Stimulated activated CD8-positive, alpha-beta memory T cell treated with anti-CD3 and anti-CD28 coated beads, Interleukin-7, amount 100 ng/mL, for 4 hours (primary cell): ENCODE measurements around the gene PRR5.
A peak's percentile ranks its signal among the peaks of the same experiment; 100 is the strongest.

Experiments used
- DNase-seq, 2 donors: peaks; one replicate each; pipeline ENCODE4 v3.0.0-alpha.2; 2020; ENCODE audit warnings: low read depth in 2 of 2

The PRR5 gene

DNA sequence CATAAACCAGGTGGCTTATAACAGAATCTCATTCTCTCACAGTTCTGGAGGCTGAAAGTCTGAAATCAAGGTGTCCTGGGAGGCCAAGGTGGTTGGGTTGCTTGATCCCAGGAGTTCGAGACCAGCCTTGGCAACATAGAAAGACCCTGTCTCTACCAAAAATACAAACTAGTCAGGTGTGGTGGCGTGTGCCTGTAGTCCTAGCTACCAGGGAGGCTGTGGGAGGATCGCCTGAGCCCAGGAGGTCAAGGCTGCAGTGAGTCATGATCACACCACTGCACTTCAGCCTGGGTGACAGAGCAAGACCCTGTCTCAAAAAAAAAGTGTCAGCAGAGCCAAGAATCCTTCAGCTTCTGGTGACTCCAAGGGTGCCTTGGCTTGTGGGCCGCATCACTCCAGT is 8.9 kb upstream of the PRR5 start:
- no peak for DNase-seq

DNA sequence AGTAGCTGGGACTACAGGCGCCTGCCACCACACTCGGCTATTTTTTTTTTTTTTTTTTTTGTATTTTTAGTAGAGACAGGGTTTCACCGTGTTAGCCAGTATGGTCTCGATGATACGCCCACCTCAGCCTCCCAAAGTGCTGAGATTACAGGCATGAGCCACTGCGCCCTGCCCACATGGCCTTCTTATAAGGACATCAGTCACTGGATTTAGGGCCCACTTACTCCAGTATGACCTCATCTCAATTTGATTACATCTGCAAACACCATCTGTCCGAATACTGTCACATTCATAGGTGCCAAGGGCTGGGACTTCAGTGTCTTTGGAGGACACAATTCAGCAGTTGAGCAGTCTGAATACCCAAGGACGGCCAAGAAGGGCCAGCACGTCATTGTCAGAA is 8.2 kb upstream of the PRR5 start:
- no peak for DNase-seq

DNA sequence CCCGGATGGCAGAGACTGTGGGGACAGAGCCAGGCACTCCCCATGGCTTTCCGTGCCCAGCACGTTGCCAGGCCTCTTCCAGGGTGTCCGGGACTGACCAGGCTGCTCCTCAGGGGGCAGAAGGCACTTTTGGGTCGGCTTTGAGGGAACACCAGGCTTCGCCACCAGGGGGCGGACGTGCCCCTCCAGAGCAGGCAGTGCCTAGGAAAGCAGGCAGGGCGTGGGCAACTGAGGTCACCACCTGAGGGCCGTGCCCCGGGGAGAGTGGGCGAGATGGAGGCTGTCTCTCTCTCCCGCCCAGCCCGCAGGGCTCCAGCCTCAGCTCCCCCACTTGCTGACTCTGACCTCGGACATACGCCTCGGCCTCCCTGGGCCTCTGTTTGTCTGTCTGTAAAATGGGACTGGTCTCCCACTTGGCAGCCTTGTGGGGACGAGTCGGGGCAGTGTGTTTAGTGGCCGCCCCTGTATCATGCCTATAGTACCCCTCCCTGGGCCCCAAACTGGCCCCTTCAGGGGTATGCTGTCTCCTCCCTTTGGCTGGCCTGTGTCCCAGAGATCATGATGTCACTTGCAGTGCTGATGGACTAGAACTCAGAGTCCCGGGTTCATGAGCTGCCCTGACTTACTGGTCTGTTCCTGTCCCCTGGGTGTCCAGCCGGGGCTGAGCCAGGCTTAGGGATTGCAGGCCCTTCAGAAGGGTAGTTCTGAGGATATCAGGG is 4.4 kb upstream of the PRR5 start:
- DNase-seq = peak; percentile 76 to 77

DNA sequence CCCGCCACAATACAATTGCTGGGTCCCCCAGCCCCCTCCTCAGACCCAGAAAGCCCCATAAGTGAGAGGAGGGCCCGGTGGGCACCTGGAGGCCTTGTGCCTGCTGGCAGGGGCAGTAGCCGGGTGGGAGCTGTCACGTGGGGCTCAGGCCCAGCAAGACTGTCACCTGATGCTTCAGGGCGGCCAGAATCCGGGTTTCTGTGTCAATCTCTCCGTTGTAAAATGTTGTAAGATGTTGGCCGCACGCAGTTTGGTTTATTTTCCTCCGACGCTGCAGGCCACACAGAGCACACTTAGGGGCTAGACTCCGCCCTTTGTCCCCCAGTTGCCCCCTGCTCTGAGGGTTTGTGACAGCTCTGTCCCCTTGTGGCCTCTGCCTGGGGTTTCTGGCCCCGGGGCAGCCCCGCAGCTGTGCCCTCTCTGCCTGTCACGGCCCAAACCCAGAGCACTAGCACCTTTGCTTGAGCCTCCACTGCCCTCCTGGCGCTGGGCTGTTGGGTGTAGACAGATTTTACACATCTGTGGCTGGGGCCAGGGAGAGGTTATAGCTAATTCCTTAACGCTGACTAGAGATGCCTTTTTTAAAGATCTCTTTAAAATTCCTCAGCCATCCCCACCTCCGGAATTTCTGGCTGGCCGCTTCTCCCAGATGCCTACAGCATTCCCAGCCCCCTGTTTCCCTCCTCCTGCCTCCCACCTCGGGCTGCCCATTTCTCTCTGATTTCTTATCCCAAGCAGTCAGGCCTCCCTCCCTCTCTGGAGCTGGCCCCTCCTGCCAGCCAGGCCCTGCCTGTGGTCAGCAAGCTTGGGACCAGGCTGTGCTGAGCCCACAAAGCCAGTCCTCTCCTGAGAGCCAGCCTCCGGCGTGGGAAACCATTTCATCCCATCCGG is 3.2 kb upstream of the PRR5 start:
- no peak for DNase-seq

DNA sequence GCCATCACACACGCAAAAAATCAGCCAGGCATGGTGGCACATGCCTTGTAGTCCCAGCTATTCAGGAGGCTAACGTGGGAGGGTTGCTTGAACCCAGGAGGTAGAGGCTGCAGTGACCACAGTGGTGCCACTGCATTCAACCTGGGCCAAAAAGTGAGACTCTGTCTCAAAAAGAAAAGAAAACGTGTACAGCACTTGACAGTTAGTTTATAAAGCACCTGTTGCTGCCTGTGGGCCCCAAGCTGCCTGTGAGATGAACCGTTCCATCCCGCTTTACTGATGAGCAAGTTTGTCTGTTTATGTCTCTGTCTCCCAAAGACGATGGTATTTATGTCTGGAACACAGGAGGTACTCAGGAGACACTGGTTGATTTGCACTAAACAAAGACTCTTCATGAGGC is 1.5 kb upstream of the PRR5 start:
- no peak for DNase-seq

DNA sequence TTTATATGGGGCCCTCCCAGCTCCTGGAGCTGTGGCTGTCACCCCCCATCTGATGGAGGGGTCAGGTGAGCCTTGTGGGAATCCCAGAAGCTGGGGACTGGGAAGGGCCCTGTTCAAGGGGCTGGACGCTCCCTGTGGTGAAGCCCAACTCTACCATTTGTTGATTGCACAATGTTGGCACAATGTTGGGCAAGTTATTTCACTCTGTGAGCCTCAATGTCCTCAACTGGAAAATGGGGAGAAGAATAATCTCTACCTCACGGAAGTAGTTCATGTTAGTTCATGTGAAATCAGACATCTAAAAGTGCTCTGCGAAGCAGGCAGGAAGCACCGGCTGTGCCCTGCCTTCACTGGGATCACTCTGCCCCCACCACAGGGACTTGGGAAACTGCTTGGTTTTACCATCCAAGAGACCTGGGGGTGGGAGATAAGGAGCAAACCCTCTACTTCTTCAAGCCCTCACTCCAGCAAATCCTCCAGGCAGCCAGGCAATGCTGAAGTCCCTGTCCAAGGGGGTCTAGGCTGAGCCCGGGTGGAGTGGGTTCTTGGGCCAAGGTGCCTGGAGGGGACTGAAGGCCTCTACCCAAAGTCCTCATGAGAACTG is 715 bp upstream of the PRR5 start:
- DNase-seq = no peak

DNA sequence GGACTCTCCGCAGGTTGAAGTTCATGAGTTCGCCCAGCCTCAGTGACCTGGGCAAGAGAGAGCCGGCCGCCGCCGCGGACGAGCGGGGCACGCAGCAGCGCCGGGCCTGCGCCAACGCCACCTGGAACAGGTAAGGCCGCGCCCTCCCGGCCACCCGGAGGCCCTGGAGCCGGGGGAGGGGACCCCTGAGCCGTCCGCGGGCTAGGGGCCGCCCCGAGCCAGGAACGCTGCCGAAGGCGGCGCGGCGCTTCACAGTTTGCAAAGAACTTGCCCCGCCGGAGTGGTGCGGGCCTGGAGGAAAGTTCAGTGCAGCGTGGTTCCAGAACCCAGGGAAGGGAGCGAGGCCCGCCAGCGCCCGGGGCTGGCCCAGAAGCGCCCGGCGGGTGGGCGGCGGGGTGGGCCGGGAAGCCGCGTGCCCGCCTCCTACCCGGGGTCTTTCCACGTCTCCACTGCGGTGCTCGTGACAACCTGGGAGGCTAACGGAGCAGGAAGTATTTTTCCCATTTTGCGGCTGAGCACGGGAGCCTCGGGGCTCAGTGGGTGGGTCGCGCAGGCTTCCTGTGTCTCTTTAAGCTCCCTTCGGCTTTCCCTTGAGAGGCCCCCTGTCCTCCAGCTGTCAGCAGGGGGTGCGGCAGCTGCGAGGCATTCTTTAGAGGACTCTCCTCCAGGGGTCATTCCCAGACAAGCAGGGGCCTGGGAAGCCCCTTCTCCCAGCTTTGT is 635 bp downstream of the PRR5 start:
- DNase-seq = peak in 1 of 2 donors; percentile 24

DNA sequence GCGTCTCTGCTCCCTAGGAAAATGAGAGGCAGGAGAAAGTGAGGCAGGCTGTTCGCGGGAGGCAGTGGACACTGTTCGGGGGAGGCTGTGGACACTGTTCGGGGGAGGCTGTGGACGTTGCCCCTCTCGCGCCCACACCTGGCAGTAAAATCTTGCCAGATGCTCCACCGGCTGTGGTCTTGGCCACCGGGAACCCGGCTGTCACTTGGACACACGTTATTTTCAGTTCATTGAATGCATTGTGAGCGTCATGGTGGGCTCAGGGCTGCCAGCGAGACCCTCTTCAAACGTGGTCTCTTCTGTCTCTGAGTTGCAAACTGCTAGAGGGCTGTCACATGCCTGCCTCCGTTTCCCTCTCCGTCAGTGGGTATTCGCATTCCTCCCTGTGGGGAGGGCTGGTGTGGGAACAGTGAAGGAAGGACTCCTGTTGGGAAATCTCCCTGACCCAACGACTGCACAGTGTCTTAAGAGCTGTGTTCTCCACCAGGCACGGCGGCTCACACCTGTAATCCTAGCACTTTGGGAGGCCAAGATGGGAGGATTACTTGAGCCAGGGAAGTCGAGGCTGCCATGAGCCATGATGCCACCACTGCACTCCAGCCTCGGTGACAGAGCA is 1.4 kb downstream of the PRR5 start:
- no peak for DNase-seq

DNA sequence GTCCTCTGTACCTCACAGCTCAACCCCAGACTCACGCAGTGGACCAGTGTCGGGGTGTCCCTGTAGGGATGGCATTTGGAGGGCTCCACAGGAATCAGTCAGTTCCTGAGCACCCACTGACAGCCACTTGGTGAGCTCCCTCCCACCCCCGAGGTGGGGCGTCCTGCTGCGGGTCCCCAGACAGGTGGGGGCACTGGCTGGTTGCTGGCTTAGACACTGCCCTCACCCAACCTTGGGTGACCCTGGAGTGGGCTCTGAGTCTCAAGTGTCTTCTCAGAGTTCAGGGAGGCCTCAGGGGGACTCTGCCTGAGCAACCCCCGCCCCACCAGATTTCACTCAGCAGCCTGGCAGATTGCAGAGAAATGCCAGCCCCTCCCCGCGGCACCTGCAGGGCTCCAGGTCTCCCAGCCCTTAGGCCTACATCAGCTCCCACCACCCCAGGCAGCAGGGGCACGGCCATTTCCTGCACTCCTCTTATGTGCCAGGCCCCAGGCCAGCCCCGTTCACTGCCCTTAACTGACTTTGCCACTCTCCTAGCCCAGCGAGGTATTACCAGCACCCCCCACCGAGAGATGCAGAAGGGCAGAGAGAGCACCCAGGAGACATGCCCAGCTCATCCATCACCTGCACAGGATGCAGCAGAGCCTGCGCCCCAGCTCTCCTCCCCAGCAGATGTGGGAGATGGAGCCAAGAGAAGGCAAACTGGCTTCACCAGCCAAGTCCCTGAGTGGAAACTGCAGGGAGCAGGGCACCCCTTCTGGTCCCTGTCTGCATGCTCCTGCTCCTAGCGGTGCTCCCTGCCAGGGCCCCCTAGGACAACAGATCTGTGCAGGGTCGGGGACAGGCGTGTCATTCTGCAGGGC is 2.4 kb downstream of the PRR5 start:
- DNase-seq = no peak

DNA sequence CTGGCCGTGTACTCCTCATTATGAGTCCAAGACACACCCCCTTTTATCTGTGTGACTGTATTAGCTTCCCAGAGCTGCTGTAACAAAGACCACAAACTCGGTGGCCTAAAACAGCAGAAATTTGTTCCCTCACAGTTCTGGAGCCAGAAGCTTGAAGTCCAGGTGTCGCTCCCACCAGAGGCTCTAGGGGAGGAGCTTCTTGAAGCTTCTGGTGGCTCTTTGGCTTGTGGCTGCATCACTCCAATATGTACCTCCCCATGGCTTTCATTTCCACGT is 3.0 kb downstream of the PRR5 start:
- DNase-seq = no peak

DNA sequence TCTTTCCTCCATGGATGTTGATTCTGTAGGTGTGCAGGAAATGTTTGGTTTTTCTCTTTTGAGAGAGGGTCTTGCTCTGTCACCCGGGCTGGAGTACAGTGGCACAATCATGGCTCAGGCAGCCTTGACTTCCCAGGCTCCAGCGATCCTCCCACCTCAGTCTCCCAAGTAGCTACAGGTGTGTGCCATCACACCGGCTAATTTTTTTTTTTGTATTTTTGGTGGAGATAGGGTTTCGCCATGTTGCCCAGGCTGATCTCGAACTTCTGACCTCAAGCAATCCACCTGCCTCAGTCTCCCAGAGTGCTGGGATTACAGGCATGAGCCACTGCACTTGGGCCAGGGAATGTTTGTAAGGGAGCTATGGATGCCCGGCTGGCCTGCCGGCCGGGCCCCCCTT is 4.5 kb downstream of the PRR5 start:
- no peak for DNase-seq

DNA sequence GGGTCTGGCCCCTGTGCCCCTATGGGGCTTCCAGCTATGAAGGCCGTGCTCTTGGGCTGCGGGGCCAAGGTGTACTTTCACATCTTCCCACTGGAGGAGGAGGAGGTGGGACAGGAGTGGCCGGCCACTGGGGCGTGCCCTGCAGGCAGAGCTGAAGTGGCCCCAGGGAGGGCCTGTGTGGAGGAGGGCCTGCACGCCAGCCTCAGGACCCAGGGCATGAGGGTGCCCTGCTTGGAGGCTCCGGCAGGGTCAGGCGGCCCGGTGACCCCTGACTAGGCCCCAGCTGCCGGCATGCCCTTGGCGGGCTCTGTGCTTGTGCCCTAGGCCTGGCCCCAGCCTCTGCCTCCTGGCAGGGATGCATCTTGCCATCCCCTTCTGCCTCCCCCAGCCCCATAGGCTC is 5.2 kb downstream of the PRR5 start:
- DNase-seq = no peak

DNA sequence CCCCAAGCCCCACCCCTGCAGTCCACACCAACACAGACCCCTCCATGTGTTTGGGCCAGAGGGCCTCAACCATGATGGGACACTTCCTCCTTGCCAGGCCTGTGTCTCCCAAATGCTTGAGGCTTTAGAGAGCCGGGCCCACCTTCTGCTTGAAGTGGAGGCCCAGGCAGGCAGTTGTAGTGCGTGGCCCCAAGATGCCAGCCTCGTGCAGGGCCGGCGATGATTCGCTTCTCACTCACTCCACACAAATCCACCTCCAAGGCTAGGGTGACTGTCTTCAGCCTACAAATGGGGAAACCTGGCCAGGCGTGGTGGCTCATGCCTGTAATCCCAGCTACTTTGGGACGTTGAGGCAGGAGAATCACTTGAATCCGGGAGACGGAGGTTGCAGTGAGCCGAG is 5.7 kb downstream of the PRR5 start:
- no peak for DNase-seq

DNA sequence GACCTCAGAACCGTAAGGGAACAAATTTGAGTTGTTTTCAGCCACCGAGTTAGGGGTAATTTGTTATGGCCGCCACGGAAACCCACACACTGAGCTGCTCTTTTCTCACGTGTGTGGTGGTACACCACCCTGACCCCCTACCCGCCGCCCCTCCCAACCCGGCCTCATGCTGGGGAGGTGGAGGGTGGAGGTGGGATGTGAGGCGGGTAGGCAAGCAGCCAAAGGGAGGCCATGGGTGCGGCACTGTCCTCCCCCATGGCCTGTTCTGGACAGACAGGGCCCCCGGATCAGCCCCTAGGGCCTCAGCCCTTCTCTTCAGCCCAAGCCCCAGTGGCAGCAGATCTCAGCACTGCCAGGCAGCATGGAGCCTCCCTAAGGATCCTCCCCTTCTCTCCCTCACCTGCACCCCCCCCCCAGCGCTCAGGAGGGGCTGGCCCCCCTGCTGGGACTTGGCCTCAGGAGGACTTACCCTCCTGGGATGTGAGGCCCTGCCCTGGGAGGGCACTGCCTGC is 7.9 kb downstream of the PRR5 start:
- DNase-seq = peak; percentile 19 to 31

DNA sequence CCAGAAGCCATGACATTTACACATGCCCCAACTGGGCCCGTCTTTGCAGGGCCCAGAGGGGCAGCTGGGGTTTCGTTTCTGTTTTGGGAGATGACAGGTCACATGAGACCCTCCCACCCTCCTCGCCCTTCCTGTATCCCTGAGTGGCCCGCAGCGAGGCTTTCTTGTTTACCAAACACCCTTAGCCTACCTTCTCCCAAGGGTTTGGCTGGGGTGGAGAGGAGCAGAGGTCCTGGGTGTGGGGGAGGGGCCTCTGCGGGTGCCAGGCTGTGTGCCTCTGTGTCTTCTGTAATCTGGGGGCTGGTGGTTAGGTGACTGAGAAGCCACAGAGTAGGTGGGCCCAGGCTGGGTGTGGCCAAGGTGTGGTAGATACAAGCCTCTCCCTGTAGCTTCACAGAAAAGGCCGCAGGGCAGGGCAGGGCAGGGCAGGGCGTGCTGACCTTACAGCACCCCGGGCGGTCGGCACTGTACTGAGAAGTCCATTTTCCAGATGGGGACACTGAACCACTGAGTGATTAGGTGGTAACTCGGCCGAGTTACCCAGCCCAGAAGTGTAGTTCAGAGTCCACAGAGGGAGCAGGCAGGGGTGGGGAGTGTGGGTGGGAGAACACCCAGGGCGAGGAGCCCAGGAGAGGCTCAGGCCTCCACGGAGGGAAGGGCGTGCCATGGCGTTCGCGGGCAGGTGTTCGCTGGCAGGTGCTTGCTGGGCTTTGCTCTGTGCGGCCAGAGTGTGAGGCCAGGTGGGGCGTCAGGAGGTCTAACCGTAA is 8.7 kb downstream of the PRR5 start:
- DNase-seq = peak; percentile 30 to 54

DNA sequence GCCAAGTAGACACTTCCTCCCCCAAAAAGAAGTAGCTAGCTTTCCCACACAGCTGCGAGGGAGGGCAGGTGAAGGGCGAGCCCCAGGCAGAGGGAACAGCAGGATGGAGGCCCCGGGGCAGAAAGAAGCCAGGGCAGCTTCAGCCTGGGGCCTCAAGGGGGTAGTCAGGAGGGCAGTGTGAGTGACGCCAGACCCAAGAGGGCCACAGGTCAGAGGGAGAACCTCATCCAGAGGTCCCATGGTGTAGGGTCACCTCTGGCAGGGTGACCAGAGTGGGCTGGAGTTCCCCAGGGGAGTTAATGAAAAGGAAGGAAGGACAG is 9.2 kb downstream of the PRR5 start:
- DNase-seq = no peak

DNA sequence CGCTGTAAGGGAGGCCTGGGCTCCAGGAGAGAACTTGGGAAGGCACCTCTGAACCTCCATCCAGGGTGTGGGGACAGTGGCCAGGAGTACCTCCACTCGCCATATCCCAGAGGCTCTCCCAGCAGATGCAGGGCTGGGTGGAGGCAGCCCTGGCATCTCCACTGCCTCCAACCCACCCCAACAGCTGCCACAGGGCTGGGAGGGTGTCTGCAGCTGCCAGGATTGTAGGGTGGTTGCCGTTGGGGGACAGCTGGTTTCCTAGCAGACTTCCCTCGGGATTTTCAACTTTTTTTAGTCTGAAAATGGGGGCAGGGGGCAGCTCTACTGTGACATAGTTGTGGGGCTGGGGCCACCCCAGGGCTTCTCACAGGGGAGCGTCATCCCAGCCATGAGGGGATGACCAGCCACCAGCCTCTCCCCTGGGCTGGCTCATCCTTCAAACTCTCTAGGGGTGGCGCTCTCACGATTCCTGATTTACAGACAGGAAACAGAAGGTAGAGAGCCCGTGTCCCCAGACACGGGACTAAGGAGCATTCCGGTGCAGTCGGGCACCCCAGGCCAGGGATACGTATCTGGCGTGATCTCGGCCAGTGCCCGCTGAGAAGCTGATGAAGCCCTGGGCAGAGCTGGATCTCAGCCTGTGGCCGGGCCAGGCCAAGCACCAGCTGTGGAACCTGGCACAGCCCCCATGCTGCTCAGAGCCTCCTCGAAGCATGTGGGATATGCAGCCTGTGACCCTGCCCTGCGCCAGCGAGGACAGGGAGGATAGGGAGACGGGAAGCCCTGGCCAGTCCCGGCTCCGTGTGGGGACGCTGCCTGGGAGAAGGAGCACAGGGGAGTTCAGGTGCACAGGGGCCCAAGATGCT is 9.9 kb downstream of the PRR5 start:
- no peak for DNase-seq

DNA sequence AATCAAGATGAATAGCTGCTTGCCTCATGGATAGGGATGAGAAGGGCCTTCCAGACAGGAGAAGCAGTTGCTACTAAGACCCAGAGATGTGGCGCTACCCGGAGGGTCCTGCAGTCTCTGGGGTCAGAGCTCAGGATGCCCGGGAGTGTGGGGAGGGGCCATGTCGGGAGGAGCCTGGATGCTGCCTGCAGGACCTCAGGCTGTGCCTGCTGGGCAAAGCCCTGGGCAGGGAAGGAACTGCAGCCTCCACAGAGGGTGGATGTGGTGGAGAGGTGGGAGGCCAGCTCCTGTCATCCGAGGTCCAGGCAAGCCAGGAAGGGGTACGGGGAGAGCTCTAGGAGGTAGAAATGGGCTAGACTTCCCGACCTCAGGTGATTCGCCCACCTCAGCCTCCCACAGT is 11.0 kb downstream of the PRR5 start:
- DNase-seq = no peak

DNA sequence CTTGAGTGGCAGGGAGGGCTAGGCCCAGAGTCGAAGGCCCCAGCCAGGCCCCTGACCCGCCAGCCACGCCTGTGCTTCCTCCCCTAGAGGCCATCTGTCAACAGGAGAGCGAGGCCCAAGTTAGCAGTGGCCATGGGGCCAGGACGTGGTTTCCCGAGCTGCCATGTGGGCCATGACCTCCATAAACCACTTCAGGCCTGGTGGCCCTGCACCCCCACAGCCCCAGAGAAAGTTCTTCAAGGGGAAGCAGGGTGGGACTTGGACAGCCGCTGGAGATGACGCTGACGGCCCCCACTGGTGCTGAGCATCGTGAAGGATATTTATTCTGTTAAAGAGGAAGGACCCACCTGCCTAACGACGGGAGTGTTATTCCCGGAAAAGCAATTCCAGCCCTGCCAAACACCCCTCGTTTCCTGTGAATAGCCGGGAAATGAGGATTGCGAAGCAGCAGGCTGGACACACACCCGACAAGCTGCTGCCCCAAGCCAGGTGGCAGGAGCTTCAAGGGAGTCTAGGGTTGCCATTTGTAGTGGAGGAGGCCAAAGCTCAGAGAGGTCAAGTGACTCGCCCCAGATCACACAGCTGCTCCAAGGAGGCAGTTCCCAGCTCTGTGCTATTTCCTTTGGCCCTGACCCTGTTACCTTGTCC is 12.8 kb downstream of the PRR5 start:
- no peak for DNase-seq
